GM19463 (cell line): ENCODE data around the gene GNAO1.
"Not testable (repeated sequence)": the region's sequence is repeated elsewhere in the genome, so short reads cannot be mapped to it uniquely, and the experiment has no call there.

Source experiments
- ATAC-seq: cut with Tn5 transposase; IDR thresholded peaks from one replicate; pipeline ENCODE4 v1.9.1; 2021; ENCODE audit warnings: mild to moderate bottlenecking, moderate library complexity; ENCODE audit not compliant: unreplicated experiment

The GNAO1 gene

GRCh38 chr16:56379044-56379443 lies 187.8 kb downstream of the GNAO1 start:
- not testable (repeated sequence) for ATAC-seq

- ATAC-seq, result not testable (repeated sequence)
Observed at GRCh38 chr16:56380778-56381485, 189.6 kb downstream of the GNAO1 start.

GRCh38 chr16:56382459-56382858 lies 191.2 kb downstream of the GNAO1 start:
- ATAC-seq, result no peak

GRCh38 chr16:56382901-56383355 lies 191.6 kb downstream of the GNAO1 start:
- no peak for ATAC-seq

- ATAC-seq, result no peak
Observed at GRCh38 chr16:56384074-56384721, 192.9 kb downstream of the GNAO1 start.

GRCh38 chr16:56387396-56387795 lies 196.1 kb downstream of the GNAO1 start:
- no peak for ATAC-seq

- no peak for ATAC-seq
Observed at GRCh38 chr16:56388209-56388608, 196.9 kb downstream of the GNAO1 start.

GRCh38 chr16:56389554-56389953 lies 198.3 kb downstream of the GNAO1 start:
- ATAC-seq, result no peak

GRCh38 chr16:56396724-56397123 lies 205.4 kb downstream of the GNAO1 start:
- not testable (repeated sequence) for ATAC-seq

GRCh38 chr16:56399047-56399446 lies 207.8 kb downstream of the GNAO1 start:
- ATAC-seq, result no peak

GRCh38 chr16:56399486-56399885 lies 208.2 kb downstream of the GNAO1 start:
- no peak for ATAC-seq

- no peak for ATAC-seq
Observed at GRCh38 chr16:56400458-56400857, 209.2 kb downstream of the GNAO1 start.

- ATAC-seq, result peak; percentile 65
Observed at GRCh38 chr16:56401482-56401881, 210.2 kb downstream of the GNAO1 start.

- no peak for ATAC-seq
Observed at GRCh38 chr16:56405977-56406672, 214.8 kb downstream of the GNAO1 start.
